Measurements from ENCODE around the gene MYL3. TPM values are rescaled to one million over a fixed set of nuclear protein-coding genes. Genes with fewer than 3 reads are reported as not detected.

MYL3 gene
- total RNA-seq, 1 donor from 2014 or later = 10,727 TPM

DNA sequence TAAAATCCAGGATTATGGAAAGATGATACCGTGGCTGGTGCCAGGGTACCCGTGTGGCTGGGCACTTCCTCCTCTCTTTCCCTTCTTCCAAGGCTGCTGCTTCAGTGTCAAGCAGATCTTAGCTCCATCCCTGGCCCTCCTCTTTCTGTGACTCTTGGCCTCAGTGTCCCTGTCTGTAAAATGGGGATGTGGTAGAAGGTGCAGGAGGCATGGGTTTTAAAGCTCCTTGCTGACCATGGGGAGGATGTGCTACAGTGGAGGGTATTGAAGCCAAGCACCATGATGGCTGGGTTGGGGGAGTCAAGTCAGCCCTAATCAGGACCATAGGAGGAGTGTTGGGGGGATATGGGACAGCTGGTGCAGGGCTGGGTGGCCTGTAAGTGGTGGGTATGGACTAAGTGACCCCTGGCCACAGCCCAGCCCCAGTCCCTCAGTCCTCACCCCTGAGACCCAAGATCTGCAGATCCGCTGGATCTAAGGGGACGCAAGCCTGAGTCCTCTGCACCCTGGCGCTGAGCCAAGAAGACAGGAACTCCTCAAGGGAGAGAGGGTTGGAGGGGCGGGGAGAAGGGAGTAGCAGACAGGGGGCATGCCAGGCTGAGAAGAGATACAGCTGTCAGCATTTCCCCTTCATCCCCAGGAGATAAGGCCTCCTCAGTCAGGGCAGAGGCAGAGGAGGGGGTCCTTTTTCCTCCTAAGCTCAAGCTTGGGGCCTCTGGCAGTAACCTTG, 26.3 kb upstream of the MYL3 start:
- intact Hi-C loops (cut with DNase I) = no loop called here
- DNase-seq (peak; percentile 69), ATAC-seq (ENCODE audit: poor library complexity) (no peak)

DNA sequence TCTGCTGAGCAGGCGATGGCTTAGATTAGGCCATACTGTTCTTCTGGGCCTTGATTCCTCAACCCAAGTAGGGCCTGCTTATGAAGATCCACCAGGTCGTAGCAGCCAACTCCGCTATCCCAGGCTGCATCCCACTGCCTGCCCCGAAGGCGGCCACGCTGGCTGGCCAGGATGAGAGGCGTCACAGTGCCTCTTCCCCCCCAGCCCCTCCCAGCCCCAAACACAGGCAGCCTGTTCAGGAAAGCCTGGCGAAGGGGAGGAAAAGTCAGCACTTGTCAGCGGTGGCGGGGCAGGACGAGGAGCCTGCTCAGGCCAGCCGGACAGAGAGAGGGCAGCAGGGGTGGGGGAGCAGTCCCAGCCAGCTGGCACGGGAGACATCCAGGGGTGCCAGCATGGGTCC, 25.5 kb upstream of the MYL3 start:
- intact Hi-C loops (cut with DNase I) = no loop called here
- ATAC-seq (ENCODE audit: poor library complexity) (no peak), DNase-seq (no peak)

DNA sequence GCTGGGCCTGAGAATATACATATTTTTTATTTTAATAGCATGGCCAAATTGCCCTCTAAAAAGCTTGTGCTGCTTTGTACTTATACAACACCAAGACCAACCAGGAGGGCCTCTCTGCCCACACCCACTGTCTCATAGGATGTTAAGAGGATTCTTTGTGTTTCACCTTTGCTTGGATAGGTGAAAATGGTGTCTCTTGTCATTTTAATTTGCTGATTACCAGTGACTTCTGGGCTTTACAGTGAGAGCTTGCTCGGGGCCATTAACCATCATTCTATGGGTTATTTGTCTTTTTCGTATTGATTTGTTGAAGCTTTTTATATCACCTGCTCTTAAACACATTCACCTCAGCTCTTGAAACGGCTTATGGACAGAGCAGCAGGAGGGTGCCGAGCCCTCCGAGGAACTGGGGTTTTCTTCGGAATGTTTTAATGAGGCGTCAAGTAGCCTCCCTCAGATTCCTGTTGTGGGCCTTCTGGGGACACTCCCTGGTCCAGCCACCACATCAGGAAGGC, 24.8 kb upstream of the MYL3 start:
- no peak for ATAC-seq (ENCODE audit: poor library complexity)
- no peak for DNase-seq
- intact Hi-C loops (cut with DNase I) = no loop called here

DNA sequence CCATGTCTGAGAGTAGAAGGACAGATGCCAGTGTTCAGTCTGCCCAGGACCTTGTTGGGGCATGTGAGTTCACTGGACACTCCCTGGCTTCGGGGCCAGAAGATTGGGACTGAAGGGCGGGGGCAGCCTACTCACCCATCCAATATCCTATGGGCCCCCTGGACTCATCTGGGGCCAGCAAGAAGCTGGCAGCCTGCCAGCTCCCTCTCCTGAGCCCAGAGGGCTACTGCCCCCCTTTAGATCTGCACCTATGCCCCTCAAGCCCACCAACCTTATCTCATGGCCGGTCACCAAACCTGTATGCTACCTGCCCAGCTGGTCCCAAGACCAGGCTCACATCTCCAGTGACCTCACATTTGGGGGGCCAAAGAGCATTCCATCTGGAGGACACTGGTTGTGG, 22.4 kb upstream of the MYL3 start:
- intact Hi-C loops (cut with DNase I) = no loop called here
- DNase-seq = no peak
- ATAC-seq (ENCODE audit: poor library complexity) = no peak

DNA sequence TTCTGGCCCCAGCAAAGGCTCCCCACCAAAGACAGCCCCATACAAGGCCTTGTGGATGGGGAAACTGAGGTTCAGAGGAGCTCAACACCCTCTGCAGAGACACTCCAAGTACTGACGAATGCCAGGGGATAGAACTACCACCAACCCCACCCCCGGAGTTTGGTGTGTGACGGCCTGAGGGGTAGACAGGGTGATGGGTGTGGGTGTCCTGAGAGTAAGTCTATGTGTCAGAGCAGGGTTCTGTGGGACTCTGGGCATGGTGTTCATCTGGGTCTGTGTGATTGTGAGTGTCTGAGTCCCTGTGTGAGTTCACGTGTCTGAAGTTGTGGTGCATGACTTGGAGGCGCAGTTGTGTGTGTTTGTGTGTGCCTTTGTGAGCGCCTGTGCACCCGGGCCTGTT, 21.7 kb upstream of the MYL3 start:
- ATAC-seq (ENCODE audit: poor library complexity) = no peak
- DNase-seq = no peak
- intact Hi-C loops (cut with DNase I) = no loop called here

DNA sequence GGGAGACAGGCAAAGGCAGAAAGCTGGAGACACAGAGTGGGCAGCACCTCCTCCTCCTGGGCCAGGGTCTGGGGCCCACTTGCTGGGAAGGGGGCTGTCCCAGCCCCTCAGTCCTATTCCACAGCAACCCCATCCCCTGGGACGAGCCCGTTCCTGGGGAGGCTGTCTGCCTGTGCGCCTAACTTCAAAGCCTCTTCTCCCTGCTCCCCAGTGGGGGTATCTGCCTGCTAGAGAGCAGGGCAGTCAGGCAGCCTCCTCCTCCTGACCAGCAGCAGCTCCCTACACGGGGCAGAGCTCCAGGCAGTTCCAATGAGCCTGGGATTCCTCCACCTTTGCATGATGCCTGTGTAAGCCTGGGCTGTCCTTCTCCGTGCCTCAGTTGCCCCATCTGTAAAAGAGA, 21.2 kb upstream of the MYL3 start:
- no peak for ATAC-seq (ENCODE audit: poor library complexity)
- DNase-seq = no peak
- intact Hi-C loops (cut with DNase I) = no loop called here

DNA sequence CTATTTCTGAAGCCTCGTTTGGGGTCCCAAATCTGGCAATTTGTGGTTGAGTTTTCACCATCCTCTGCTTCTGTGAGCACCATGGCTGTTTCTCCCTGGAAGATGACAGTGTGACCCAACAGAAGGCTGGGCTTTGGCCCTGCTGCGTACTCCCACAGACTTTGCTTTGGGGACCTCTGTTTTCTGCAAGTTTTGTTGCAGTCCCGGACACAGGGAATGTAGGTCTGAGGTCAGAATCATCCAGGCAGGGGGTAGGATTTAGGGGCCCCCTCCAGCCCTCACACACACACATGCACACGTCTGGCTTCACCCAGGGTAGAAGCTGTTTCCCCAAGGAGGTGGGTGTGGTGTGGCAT, 20.6 kb upstream of the MYL3 start:
- DNase-seq = no peak
- ATAC-seq (ENCODE audit: poor library complexity) = no peak
- intact Hi-C loops (cut with DNase I) = no loop called here

DNA sequence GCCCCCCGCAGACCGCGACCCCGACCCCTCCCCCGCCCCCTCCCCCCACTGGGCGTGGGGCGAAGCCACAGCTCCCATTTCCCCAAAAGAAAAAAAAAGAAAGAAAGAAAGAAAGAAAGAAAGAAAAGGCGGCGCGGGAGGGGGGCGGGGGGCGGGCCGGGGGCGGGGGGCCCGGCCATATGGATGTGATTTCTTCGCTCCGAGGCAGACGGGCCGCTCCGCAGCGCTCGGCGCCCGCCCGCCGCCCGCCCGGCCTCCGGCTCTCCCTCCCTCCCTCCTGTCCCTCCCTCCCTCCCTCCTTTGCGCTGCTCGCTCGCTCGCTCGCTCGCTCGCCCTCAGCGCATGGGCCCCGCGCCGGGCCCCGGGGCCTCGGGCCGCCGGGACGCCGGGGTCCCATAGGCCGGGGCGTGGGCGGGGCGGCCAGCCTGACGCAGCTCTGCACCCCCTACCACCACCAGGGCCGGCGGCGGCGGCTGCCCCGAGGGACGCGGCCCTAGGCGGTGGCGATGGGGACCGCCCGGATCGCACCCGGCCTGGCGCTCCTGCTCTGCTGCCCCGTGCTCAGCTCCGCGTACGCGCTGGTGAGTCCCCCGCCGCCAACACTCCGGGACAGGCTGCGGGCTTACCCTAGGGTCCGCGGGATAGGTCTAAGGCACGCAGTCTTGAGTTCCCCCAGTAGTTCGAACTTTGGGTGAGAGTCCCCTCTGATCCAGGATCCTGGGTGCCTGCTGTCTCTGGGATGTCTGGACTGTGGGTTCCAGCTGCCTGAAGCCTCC, 20.0 kb upstream of the MYL3 start:
- intact Hi-C loops (cut with DNase I) = no loop called here
- peak; percentile 67 for ATAC-seq (ENCODE audit: poor library complexity)
- no peak for DNase-seq

DNA sequence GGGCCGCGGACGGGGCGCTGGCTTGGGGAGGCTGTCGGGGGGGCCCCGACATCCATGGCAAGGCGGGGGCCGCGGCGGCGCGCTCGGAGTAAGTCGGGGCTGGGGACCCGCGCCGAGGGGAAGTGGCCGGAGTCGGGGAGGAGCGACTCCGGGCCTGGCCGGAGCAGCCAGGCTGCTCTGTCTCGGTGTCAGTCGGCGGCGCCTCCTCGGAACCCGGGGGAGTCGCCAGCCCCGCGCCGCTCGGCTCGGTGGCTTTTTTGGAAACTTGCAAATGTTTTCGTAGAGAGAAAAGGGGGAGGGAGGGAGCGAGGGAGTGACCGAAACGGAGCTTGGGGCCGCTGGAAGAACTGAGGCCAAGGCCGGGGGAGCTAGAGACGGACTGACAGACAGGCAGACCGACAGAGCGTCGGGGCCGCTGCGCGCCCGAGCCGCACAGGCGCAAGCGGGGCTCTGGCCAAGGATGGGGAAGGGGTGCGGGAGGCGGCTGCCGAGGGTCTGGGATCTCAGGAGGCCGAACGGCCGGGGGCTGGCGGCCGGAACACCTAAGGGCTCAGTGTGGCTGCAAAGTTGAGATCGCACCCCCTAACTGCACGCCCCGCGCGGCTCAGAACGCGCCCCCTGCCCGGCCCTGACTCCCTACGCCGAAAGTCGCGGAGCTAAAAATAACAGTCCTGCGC, 19.3 kb upstream of the MYL3 start:
- intact Hi-C loops (cut with DNase I) = no loop called here
- DNase-seq = no peak
- ATAC-seq (ENCODE audit: poor library complexity) = peak; percentile 56

DNA sequence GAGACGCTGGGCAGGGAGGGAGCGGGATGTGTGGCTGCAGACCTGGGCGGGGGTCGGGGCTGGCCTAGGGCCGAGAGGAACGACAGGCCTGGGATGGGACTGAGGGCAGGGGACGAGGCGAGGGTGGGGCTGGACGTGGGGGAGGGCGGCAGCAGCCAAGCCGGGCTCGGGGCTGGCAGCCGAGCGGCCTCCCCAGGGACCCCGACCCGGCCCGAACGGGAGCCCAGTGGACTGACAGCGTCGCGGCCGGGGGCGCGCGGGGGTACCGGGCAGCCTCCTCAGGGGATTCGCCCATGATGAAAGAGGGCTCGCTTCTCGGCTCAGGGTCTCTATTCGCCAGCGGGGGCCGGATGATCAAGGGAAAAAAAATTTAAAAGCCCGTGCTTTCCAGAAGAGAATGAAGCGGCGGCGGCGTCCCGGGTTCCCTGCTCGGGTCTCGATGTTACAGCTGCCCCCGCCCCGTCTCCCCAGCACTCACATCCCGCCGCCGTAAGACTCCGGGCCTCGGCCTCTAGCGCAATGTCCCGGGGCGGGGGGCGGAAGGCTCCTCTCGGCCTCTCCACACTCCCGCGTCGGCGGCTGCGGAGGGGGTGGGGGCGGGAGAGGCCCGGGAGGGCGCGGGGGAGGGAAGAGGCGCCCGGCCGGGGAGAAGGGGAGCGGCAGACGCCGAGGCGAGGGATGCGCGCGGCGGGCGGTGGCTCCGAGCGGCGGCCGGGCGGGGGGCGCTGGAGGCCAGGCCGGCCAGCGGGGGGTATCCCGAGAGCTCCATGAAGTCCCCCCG, 18.5 kb upstream of the MYL3 start:
- peak; percentile 63 for DNase-seq
- peak; percentile 48 for ATAC-seq (ENCODE audit: poor library complexity)
- intact Hi-C loops (cut with DNase I) = no loop called here

DNA sequence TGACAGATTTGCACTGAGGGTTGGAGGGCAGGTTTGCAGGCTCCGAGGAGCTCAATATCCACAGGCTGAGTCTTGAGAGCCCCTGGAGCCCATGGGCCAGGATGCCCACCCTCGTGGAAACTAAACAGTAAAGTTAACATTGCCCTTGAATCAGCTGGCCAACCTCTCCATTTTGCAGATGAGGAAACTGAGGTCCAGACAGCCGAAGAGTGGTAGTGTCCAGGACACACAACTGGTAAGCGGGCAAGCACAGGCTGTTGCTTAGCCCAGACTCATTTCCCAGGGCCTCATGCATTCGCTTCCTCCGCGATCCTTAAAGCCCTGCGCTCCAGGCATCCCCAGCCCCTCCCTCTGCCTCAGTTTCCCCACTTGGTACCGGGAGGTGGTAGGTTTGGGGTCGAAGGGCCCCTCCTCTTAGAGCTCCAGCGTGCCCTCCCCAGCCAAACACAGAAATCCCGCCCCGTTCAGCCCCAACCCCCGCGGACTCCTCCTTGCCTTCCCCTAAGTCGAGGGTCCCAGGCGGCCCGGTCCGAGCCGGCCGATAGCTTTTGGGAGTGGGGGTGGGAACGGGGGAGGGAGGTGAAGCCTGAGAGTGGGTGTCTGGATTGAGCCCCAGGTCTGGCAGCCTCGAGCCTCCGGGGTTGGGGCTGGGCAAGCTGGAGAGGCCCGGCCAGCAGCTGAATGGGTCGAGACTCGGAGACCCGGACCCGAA, 17.8 kb upstream of the MYL3 start:
- ATAC-seq (ENCODE audit: poor library complexity) (no peak), DNase-seq (no peak)
- intact Hi-C loops (cut with DNase I) = no loop called here

DNA sequence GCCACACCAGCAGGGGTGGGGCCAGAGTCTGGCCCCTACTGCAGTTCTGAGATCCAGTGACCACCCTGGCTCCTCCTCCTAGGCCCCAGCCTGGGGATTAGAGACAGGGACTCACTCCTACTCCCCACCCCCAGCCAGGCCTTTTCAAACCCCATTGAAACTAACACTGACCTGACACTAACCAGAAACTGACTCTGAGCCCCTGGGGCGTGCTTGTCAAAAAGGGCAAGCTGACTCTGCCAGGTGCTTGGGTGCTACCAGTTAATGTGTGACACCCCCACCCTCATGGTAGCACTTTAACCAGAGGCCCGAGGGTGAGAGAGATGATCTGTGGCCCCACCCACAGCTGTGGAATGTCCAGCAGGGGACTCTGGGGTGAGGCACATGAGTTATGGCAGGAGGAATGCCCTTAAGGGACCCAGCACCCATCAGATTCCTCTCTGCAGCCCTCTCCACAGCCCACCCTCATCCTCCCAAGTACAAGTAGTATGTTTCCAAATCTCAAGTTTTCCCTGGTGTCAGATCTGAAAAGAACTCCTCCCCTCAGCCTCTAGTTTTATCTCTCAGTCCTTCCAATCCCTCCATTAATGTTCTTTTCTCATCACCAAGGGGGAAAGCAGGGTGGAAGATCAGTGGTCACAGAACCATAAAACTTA, 15.7 kb upstream of the MYL3 start:
- intact Hi-C loops (cut with DNase I) = no loop called here
- ATAC-seq (ENCODE audit: poor library complexity) (no peak), DNase-seq (no peak)

DNA sequence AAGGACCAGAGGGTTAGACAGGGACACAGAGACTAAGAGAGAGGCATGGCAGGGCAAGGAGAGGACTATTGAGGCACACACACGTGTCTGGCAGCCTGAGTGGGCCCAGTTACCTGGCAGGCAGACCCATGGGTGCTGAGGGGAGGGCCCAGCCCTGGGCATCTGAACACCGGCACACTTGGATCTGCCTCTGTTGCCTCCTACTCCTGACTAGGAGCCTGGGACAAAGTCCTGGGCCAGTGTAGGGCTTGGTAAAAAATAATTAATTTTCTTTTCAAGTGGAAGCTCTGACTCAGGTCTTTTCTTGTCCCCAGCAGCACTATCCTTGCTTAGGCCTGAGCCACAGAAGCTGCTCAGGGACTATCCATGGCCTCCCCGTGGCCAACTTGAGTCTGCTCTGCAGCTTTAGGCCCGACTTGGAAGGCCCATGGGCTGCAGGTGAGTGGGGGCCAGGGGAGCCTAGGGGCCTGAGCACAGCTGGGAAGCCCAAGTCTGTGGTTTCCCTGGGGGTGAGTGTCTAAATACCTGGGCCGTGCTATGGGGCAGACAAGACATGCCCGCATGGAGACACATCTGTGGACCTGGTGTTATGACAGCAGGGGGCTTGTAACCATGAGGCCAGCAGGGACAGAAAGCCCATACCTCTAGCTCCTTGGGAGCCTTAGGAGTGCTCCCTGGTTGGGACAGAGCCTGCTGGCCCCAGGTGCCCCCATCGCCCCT, 14.3 kb upstream of the MYL3 start, which contains the start of gene PTH1R:
TSS of gene PTH1R (plus strand) at position 316 of the 720 bp plus-strand sequence. CDS start 5,839 bp downstream, outside the sequence.
- intact Hi-C loops (cut with DNase I) = no loop called here
- DNase-seq = no peak
- ATAC-seq (ENCODE audit: poor library complexity) = no peak

DNA sequence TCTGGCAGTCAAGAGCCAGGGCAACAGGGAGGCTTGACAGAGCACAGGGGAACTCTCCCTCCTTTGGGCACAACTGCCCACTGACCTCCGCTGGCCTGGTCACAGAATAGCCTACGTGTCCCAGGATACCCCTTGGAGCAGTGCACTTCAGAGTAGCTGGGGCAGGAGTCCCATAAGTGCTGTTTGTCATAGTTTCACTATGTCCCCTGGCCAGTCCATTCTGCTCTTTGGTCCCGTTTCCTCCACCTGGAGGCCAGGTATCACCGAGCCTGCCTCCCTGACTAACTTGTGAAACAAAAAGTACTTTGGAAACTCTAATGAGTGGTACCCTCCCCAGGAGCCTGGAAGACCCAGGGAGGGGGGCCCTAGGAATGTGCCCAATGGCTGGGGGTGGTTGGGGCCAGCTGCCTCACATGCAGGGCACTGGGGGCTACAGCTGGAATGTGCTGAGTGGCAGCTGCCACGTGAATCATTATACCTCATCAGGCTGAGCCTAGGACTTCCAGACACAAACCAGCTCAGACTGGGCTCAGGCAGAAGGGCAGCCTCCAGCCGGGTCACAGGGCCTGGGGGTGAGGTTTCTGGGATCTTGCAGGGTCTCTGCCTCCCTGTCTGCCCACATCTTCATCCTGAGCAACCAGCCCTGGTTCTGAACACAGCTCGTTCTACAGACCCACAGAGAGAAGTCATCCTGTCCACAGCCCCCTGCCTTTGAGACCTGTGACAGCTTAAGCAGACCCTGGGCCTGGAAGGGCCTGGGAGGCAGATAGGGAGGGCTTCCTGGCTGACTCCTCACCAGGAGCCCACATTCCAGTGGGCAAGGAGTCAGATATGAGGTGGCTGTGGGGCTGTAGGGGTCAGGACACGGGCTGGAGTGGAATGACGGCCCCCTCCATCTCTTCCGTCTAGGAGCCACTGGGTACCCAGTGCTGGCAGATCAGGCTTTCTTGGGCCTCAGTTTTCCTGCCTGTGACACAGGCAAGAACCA, 13.4 kb upstream of the MYL3 start:
- ATAC-seq (ENCODE audit: poor library complexity) = no peak
- DNase-seq = no peak
- intact Hi-C loops (cut with DNase I) = no loop called here

DNA sequence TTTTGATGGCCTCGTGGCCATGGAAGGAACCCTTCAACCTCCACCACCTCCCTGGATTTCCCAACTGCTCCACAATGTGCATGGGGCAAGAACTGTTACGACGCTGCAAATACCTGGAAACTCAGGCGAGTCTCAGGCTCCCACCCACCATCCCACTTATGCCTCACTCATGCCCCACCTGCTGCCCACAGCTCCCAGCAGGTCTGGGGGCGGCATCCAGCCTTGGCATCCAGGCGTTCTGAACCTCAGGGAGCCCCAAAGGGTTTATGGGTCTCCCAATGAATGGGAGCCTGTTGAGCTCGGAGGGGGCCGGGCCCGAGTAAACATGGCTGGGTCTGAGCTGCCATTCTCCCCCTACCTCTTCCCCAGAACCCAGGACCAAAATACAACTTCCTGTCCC, 12.3 kb upstream of the MYL3 start:
- no peak for ATAC-seq (ENCODE audit: poor library complexity)
- intact Hi-C loops (cut with DNase I) = no loop called here
- no peak for DNase-seq

DNA sequence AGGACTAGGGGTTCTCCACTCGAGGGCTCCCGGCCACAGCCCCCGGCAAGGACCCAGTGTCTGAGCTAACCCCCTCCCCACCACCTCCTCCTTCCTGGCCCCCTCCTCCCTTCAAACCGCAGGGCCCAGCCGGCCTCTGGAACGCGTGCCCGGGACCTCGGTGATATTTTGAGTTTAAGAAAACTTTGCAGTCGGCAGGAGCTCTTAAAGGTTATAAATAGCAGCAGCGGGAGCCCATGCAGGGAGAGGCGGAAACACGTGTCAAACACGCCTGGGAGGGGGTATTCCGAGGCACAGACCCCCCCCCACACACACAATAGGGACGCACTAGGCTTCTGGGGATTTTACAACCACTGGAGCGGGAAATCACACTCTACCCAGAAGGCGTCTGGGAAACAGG, 11.2 kb upstream of the MYL3 start:
- intact Hi-C loops (cut with DNase I) = no loop called here
- DNase-seq (no peak), ATAC-seq (ENCODE audit: poor library complexity) (peak; percentile 41)

Measured in Right ventricle myocardium superior (tissue), 1 donor.